Skeletal muscle satellite cell (primary cell): ENCODE data around the gene PLEKHA4.
"Not testable (repeated sequence)": the region's sequence is repeated elsewhere in the genome, so short reads cannot be mapped to it uniquely, and the experiment has no call there.

ENCODE experiments used
- H3K27me3 ChIP-seq: 2 replicates; pipeline ENCODE4 v1.7.0; 2013; ENCODE audit warnings: low read length; ENCODE audit not compliant: control insufficient read depth, insufficient read depth
- H3K36me3 ChIP-seq: 2 replicates; pipeline ENCODE4 v1.7.0; 2013; ENCODE audit warnings: mild to moderate bottlenecking, control low read depth, low read length; ENCODE audit not compliant: insufficient read depth
- H3K4me1 ChIP-seq: 2 replicates; pipeline ENCODE4 v1.7.0; 2013; ENCODE audit warnings: low read length; ENCODE audit not compliant: control insufficient read depth, insufficient read depth
- H3K4me2 ChIP-seq: 2 replicates; pipeline ENCODE4 v1.7.0; 2013; ENCODE audit warnings: mild to moderate bottlenecking, low read length
- H3K4me3 ChIP-seq: 2 replicates; pipeline ENCODE4 v1.7.0; 2013; ENCODE audit warnings: low read length
- H3K9ac ChIP-seq: 2 replicates; pipeline ENCODE4 v1.7.0; 2013; ENCODE audit warnings: mild to moderate bottlenecking, low read depth, low read length, moderate library complexity
- H3K9me3 ChIP-seq: replicated peaks from 2 replicates; pipeline ENCODE4 v1.7.0; 2013; ENCODE audit warnings: mild to moderate bottlenecking, control low read depth, low read length

Gene PLEKHA4

GRCh38 chr19:48883726-48884125 lies 15.3 kb upstream of the PLEKHA4 start:
- Histone ChIP-seq H3K4me2 (no peak overlapping the region), H3K36me3 (peaks cover 4% of the 10 kb centered on the region), H3K4me3 (no peak overlapping the region), H3K4me1 (no peaks in the 10 kb centered on the region), H3K9ac (no peak overlapping the region), H3K27me3 (no peaks in the 10 kb centered on the region), H3K9me3 (no peaks in the 10 kb centered on the region)

- Histone ChIP-seq H3K4me3 (no peak overlapping the region), H3K4me2 (no peak overlapping the region), H3K27me3 (no peaks in the 10 kb centered on the region), H3K9me3 (no peaks in the 10 kb centered on the region), H3K9ac (no peak overlapping the region), H3K36me3 (peaks cover 18% of the 10 kb centered on the region), H3K4me1 (no peaks in the 10 kb centered on the region)
Observed at GRCh38 chr19:48881741-48882657, 13.6 kb upstream of the PLEKHA4 start.

- H3K4me1 ChIP-seq, result peaks cover 13% of the 10 kb centered on the region
- H3K9ac ChIP-seq, H3K4me3 ChIP-seq, H3K27me3 ChIP-seq, H3K4me2 ChIP-seq, H3K9me3 ChIP-seq: not testable (repeated sequence)
- H3K36me3 ChIP-seq, result peaks cover 37% of the 10 kb centered on the region
Observed at GRCh38 chr19:48879696-48880095, 11.3 kb upstream of the PLEKHA4 start.

- Histone ChIP-seq H3K36me3 (peaks cover 43% of the 10 kb centered on the region), H3K4me1 (peaks cover 13% of the 10 kb centered on the region), H3K9me3 (no peaks in the 10 kb centered on the region)
Observed at GRCh38 chr19:48879025-48879637, 10.7 kb upstream of the PLEKHA4 start.

GRCh38 chr19:48878196-48879024 lies 10.0 kb upstream of the PLEKHA4 start:
- no peaks in the 10 kb centered on the region for H3K27me3 ChIP-seq
- no peak overlapping the region for H3K9ac ChIP-seq
- H3K9me3 ChIP-seq, result no peaks in the 10 kb centered on the region
- H3K4me2 ChIP-seq, result no peak overlapping the region
- no peak overlapping the region for H3K4me3 ChIP-seq
- peaks cover 13% of the 10 kb centered on the region for H3K4me1 ChIP-seq
- peaks cover 50% of the 10 kb centered on the region for H3K36me3 ChIP-seq

More at GRCh38 chr19:48879025-48879637, 10.7 kb upstream of the PLEKHA4 start:
- no peak overlapping the region for H3K4me2 ChIP-seq
- no peak overlapping the region for H3K9ac ChIP-seq
- no peak overlapping the region for H3K4me3 ChIP-seq
- no peaks in the 10 kb centered on the region for H3K27me3 ChIP-seq

- peaks cover 13% of the 10 kb centered on the region for H3K4me1 ChIP-seq
- H3K36me3 ChIP-seq, result peaks cover 54% of the 10 kb centered on the region
- H3K27me3 ChIP-seq, result no peaks in the 10 kb centered on the region
- H3K9ac ChIP-seq, result no peak overlapping the region
- no peak overlapping the region for H3K4me3 ChIP-seq
- H3K9me3 ChIP-seq, result no peaks in the 10 kb centered on the region
- H3K4me2 ChIP-seq, result no peak overlapping the region
Observed at GRCh38 chr19:48877855-48878195, 9.4 kb upstream of the PLEKHA4 start.

GRCh38 chr19:48876043-48876981 lies 7.9 kb upstream of the PLEKHA4 start:
- H3K4me3 ChIP-seq, result peak overlapping the region; percentile 91
- H3K9ac ChIP-seq, result peak overlapping the region; percentile 99
- H3K36me3 ChIP-seq, result peaks cover 59% of the 10 kb centered on the region

DNA sequence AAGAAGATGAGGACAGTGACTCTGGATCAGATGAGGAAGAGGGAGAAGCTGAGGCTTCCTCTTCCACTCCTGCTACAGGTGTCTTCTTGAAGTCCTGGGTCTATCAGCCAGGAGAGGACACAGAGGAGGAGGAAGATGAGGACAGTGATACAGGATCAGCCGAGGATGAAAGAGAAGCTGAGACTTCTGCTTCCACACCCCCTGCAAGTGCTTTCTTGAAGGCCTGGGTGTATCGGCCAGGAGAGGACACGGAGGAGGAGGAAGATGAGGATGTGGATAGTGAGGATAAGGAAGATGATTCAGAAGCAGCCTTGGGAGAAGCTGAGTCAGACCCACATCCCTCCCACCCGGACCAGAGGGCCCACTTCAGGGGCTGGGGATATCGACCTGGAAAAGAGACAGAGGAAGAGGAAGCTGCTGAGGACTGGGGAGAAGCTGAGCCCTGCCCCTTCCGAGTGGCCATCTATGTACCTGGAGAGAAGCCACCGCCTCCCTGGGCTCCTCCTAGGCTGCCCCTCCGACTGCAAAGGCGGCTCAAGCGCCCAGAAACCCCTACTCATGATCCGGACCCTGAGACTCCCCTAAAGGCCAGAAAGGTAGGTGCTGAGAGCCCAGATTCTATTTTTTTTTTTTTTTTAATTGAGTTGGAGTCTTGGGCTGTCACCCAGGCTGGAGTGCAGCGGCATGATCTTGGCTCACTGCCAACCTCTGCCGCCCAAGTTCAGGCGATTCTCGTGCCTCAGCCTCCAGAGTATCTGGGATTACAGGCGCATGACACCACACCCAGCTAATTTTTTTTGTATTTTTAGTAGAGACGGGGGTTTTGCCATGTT lies 6.1 kb upstream of the PLEKHA4 start:
- Histone ChIP-seq H3K9ac (peak overlapping the region; percentile 99), H3K4me3 (peak overlapping the region; percentile 91), H3K36me3 (peaks cover 59% of the 10 kb centered on the region), H3K4me1 (peaks cover 13% of the 10 kb centered on the region), H3K9me3 (no peaks in the 10 kb centered on the region), H3K4me2 (peak overlapping the region; percentile 84), H3K27me3 (no peaks in the 10 kb centered on the region)

More at GRCh38 chr19:48876043-48876981, 7.9 kb upstream of the PLEKHA4 start:
- not testable (repeated sequence) for H3K9me3 ChIP-seq, H3K27me3 ChIP-seq
- Histone ChIP-seq H3K4me2 (peak overlapping the region; percentile 84), H3K4me1 (peaks cover 13% of the 10 kb centered on the region)

DNA sequence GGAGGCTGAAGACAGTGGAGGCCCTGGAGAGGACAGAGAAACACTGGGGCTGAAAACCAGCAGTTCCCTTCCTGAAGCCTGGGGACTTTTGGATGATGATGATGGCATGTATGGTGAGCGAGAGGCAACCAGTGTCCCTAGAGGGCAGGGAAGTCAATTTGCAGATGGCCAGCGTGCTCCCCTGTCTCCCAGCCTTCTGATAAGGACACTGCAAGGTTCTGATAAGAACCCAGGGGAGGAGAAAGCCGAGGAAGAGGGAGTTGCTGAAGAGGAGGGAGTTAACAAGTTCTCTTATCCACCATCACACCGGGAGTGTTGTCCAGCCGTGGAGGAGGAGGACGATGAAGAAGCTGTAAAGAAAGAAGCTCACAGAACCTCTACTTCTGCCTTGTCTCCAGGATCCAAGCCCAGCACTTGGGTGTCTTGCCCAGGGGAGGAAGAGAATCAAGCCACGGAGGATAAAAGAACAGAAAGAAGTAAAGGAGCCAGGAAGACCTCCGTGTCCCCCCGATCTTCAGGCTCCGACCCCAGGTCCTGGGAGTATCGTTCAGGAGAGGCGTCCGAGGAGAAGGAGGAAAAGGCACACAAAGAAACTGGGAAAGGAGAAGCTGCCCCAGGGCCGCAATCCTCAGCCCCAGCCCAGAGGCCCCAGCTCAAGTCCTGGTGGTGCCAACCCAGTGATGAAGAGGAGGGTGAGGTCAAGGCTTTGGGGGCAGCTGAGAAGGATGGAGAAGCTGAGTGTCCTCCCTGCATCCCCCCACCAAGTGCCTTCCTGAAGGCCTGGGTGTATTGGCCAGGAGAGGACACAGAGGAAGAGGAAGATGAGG lies 5.3 kb upstream of the PLEKHA4 start:
- H3K4me1 ChIP-seq, result peaks cover 16% of the 10 kb centered on the region
- H3K9ac ChIP-seq, result peak overlapping the region; percentile 99
- peaks cover 54% of the 10 kb centered on the region for H3K36me3 ChIP-seq

More for the DNA sequence above, 5.3 kb upstream of the PLEKHA4 start:
- H3K27me3 ChIP-seq, result no peaks in the 10 kb centered on the region
- no peaks in the 10 kb centered on the region for H3K9me3 ChIP-seq
- peak overlapping the region; percentile 91 for H3K4me3 ChIP-seq
- peak overlapping the region; percentile 84 for H3K4me2 ChIP-seq
